GM18861 (cell line): ENCODE data around the gene PRODH2.
"Not testable (repeated sequence)": the region's sequence is repeated elsewhere in the genome, so short reads cannot be mapped to it uniquely, and the experiment has no call there.

ENCODE experiments used
- ATAC-seq: cut with Tn5 transposase; IDR thresholded peaks from one replicate; pipeline ENCODE4 v1.9.1; 2021; ENCODE audit not compliant: unreplicated experiment

The PRODH2 gene

DNA sequence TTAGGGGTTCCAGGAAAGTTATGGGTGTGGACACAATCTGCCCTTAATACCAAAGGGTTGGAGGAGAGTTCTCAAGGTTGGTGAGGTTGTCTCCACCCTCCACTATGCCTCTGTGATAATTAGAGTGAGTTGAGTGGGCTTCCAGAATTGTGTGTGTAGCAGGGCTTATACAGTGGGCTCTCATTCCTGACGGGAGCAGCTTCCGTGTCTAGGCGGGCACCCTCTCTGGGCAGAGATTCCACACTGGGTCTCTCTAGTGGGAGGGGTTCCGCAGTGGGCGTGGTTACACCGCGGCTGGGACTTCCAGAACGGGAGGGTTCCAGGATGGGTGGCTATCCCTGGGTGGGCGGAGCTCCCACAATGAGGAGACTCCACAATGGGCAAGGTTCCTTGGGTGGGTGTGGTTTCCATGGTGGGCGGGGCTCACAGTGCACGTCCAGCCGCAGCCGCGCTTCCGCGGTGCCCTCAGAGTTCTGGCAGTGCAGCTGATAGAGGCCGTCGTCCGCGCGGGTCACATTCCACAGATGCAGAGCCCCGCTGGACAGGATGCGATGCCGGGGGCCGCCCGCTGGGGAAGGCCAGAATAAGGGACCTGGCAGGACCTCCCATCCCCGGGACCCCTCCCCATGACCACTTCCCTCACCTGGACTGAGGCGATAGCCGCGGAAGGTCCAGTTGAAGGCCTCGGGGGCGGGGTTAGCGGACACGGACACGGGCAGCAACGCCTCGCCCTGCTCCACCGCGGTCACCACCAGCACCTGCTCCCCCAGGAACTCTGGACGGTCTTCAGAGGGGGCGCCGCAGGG is 31.2 kb upstream of the PRODH2 start:
- no peak for ATAC-seq

DNA sequence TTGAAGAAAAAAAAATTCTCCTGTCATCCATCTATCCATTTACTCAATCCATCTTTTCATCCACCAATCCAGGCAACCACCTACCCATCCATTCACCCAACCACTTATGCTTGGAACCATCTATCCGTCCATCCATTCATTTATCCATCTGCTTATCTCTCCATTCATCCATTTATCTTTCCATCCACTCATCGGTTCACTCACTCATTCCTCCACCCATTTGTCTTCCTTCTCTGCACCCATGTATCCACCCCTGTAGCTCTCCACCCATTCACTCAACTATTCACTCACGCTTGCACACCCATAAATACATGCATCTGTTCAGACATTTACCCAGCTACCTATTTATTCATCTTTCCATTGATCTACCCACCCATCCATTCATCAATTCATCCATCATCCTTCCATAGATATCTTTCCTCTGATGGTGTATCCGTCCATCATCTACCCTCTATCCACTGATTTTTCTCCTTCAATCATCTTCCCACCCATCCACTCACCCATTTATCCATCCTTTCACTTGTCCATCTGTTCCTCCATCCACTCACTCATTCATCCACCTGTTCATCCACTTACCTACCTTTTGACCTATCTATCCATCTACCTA is 30.1 kb upstream of the PRODH2 start:
- no peak for ATAC-seq

DNA sequence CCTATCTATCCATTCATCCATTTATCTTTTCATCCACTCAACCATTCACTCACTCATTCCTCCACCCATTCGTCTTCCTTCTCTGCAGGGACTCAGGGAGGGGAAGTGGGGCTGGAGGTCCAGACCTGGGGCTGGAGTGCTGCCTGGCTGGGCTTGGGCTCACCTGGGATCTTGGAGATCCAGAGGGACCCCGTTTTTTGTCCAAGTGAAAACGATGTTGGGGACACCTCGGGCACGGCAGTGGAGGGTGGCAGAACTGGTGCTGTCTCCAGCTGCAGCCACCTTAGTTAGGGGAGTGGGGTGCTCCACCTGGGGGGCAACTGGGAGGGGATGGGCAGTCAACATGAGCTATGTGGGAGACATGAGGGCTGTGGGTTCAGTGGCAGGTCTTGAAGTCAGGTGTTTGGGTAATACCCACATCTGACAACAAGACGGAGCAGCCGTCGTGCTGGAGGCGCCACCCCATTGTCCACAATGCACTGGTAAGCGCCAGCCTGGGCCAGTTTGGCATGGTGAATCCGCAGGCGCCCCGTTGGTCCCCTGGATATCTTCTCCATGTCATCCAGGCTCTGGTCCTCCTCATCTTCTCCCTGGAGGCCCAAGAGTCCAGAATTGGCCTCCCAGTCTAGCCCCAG is 29.4 kb upstream of the PRODH2 start:
- no peak for ATAC-seq

DNA sequence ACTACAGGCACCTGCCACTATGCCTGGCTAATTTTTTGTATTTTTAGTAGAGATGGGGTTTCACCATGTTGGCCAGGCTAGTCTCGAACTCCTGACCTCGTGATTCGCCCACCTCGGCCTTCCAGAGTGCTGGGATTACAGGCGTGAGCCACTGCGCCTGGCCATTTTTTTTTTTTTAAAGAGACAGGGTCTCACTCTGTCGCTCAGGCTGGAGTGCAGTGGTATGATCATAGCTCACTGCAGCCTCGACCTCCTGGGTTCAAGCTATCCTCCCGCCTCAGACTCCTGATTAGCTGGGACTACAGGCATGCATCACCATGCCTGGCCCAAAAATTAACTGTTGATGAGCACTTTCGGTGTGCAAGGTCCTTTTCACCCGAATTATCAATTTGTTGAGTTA is 23.5 kb upstream of the PRODH2 start:
- not testable (repeated sequence) for ATAC-seq

DNA sequence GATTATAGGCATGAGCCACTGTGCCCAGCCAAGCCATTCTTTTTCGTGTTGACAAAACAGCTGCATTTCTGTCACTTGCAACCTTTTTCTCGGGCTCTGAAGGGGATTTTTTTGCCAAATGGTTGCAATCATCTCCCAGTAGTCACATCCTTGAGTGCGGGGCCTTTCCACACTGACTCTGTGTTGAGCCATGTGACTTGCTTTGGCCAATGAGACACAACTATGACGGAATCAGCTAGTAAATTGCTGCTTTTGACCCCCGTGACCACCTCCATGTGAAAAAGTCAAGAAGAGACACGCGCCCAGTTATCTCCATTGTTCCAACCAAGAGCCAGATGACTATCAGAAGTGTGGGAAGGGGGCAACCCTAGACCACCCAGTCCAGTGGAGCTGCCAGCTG is 21.3 kb upstream of the PRODH2 start:
- ATAC-seq = no peak

DNA sequence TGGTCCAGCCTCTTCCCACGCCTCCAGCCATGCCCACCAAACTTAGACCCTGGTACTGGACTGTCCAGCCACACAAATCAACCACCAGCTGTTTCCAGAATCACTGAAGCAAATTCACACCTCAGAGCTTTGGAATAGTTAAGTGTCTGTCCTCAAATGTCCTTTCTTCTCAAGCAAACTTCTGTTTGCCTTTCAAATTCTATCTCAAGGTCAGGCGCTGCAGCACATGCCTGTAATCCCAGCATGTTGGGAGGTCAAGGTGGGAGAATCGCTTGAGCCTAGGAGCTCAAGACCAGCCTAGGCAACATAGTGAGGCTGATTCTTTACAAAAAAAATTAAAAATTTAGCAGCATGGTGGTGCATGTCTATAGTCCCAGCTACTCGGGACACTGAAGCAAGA is 19.4 kb upstream of the PRODH2 start:
- ATAC-seq = no peak

DNA sequence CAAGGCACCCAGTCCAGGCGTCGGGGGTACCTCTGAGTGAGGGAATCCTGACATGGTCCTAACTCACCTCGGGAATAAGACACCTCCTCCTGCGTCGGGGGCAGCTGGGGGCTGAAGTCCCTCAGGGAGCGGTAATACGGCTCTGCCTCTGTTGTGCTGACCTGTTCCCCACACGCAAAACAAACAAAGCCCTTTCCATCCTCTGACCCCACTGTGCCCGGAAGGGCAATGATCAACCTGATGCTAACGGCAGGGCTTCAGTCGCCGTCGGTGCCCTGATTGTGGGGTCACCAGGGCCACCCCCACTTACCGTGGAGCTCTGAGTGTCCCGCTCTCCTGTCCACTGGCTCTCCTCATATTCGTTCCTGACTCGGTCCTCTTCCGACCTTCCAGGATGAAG is 18.3 kb upstream of the PRODH2 start:
- ATAC-seq = no peak

DNA sequence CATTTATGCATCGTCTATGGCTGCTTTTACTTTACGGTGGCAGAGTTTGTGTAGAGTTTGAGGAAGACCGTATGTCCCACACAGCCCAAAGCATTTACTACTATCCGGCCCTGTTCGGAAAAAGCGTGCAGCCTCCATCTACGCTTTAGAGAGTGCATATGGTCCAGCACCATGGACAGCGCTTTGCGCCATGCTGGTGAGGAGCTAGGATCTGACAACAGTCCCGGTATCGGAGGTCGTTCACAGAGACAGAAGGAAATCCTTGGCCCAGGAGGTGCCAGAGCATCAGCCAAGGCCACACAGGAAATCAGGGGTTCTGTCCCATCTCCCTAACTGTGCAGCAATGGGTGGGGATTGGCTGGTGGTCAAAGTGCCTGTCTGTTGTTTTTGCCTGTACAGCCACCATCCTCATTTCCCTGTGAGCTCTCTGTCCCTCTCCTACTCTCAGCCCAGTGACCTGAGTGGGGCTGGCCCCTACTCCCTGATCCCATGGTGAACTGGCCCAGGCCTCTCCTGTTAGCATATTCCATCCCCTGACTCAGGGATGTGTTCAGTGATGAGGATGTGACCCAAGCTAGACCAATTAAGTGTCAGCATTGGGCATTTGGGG is 16.2 kb upstream of the PRODH2 start:
- no peak for ATAC-seq

DNA sequence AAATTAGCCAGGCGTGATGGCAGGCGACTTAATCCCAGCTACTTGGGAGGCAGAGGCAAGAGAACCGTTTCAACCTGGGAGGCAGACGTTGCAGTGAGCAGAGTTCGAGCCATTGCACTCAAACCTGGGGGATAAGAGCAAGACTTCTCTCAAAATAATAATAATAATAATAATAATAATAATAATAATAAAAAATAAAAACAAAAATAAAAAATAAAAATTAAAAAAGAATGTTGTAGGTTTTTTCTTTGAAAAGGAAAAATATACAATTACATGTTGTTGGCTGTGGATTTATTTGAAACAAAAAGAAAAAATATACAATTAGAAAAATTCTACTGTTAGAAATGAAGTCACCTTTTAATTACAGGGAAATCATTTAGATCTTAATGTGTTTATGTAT is 11.5 kb upstream of the PRODH2 start:
- no peak for ATAC-seq

DNA sequence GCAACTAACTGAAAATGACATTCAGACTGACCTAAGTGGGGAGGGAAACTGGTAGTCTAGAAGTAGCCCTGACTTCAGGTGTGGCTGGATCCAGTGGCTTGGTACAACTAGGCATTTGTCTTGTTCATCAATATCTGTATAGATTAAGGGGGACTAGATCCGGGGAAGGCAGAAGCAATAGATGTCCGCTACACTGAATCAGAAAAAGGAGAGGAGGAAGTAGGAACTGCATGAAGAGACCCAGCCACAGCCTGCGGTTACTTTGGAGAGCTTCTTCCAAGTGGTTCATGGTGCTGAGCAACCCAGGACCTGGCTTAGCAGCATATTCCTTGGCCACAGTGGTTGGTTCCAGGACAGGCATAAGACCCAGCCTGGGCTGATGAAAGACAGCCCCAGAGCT is 9.9 kb upstream of the PRODH2 start:
- ATAC-seq = no peak

DNA sequence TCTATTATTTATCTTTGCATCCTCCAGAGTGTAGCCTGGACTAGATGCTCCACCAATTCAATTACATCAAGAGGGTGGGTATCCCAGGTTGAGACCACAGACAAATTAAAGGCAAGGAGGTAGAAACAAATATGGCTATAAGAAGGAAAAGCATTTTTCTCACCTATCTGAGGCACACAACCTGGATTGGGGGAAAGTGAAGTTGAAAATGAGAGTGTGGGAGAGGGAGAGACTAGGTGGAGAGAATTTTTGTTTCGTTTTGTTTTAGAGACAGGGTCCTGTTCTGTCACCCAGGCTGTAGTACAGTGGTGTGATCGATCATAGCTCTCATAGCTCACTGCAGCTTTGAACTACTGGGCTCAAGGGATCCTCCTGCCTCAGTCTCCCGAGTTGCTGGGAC is 5.8 kb upstream of the PRODH2 start:
- no peak for ATAC-seq

DNA sequence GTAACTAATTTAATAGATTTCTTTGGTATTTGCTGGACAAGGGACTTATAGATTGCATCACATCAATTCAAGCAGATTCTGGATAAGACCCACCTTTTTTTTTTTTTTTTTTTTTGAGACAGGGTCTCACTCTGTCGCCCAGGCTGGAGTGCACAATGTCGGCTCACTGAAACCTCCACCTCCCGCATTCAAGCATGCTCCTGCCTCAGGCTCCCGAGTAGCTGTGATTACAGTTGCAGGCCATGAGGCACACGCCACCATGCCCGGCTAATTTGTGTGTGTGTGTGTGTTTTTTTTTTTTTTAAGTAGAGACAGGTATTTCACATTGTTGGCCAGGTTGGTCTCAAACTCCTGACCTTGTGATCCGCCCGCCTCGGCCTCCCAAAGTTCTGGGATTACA is 4.2 kb upstream of the PRODH2 start:
- no peak for ATAC-seq

DNA sequence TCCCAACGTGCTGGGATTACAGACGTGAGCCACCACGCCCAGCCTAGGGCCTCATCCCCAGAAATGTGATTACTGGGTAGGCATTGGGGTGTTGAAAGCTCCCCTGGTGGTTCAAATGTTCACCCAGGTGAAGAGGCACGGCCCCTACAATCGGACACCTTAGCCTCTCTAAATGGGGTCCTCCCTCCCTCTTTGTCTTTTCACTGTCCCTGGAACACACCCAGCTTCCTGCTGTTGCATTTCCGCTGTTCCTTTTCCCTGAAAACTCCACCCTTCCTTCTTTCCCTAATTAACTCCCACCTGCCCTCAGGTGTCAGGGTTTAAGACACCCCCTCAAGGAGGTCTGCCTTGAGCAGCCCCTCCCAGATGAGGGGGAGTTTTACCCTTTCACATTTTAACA is 3.6 kb upstream of the PRODH2 start:
- no peak for ATAC-seq

DNA sequence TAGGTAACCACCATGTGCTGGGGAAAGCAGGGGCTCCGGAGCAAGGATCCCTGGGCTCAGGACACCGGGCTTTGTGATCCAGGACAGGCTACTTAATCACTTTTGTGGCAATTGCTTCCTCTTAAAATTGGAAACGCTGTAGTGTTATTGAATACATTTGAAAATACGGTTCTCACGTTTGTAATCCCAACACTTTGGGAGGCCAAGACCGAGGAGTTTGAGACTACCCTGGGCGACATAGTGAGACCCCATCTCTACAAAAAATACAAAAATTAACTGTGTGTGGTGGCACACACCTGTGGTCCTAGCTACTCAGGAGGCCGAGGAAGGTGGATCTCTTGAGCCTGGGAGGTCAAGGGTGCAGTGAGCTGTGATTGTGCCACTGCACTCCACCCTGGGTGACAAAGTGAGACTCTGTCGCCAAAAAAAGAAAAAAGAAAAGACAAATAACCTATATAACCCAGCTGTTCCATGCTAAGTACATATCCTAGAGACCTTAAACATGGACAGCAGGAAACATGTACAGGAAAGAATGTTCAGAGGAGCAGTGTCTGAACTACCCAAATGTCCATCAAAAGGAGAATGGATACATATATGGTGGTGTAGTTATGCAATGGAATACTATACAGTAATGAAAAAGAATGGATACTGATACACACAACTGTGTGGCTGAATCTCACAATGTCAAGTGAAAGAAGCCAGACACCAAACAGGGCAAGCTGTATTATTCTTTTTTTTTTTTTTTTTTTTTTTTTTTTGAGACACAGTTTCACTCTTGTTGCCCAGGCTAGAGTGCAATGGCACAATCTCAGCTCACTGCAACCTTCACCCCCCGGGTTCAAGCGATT is 622 bp upstream of the PRODH2 start:
- no peak for ATAC-seq

DNA sequence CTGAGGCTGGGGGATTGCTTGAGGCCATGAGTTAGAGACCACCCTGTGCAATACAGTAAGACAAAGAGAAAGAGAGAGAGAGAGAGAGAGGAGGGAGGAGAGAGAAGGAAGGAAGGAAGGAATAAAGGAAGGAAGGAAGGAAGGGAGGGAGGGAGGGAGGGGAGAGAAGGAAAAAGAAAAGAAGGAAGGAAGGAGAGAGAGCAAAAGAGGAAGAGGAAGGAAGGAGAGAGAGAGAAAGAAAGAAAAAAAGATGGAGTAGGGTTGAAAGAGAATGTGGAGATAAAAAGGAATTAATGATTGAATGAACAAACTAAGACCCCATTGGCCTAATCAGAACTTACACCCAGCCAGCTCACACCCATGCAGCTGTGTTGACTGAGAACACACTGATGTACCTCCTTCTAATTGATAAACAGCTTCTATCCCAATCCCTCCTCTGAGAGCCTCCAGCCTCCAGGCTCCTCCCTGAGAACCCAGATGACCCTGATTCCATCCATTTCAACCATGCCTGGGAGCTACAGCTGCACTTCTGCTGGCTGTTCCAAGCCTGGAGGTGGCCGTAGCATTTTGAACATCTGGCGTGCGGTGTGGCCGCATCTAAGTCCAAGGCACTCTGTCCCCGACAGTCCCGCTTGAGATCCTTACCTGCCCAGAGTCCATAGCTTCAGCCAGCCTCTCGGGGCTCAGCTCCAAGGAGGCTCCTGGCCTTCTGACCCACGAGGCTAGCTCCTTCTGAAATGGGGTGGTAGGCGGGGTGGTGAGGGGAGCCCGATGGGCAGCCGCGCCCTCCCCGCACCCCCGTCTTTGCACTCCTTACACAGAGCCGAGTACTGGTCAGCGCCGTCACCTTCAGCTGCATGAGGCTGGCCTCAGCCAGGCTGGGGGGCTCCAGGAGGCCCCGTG is 1.1 kb downstream of the PRODH2 start:
- no peak for ATAC-seq

DNA sequence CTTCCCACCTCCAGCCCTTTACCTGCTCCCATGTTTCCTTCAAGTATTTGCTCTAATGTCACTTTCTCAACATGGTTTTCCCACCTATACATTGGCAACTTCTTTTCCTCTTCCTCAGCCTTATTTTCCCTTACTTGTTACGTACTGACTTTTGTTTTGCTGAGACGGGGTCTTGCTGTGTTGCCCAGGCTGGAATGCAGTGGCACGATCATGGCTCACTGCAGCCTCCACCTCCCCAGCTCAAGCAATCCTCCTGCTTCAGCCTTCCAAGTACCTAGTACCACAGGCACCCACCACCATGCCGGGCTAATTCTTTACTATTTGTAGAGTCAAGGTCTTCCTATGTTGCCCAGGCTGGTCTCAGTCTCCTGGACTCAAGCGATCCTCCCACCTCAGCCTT is 5.0 kb downstream of the PRODH2 start:
- ATAC-seq = no peak

DNA sequence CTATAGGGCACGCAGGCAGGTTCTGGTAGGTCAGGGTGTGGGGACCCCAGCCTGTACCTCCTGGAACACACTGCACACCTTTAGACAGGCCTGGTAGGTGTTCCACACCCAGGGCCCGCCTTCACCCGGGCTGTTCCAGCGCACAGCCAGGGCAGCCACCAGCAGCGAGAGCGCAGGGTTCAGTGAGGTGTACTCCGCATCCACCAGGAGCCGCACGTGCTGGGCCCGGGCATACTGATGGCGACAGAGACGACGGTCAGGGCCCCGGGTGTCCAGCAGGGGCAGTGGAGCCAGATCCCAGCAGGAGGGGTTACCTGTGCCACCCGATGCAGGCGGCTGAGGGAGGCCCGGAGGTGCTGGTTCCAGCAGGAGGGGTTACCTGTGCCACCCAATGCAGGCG is 6.0 kb downstream of the PRODH2 start:
- ATAC-seq = no peak

DNA sequence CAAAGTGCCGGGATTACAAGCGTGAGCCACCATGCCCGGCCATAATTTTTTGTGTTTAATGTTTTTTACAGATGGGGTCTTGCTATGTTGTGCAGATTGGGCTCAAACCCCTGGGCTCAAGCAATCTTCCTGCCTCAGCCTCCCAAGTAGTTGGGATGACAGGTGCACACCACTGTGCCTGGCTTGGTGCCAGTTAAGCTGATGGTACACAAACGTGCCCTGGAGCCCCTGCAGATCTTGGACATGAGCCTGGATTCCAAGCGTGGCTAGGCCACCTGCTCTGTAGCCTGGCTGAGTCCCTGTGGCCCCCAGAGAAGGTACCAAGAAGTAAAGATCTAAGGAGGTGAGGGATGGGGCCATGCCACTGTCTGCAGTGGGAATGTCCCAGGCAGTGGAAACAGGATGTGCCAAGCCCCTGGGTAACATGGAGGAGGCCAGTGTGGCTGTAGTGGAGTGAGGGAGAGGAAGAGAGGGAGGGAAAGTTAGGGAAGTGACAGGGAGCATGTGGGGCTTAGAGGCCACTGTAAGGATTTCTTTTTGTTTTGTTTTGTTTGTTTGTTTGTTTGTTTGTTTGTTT is 7.0 kb downstream of the PRODH2 start:
- ATAC-seq = no peak

DNA sequence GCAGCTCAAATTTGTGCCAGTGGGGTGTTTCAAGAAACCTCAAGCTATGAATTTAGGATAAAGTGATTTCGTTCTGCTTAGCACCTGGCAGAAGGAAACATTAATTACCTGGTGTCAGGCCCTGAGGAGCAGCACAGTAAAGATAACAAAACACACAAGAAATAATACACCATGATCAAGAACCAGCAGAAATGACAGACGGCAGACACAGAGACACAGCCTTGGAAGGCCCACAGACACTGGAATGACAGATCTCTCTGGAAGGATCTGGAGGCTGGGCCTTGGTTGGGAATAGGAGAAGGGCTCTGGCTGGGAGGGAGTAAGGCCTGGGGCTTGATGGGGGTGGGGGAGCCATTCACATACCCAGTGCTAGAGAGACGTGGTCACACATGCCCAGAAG is 10.8 kb downstream of the PRODH2 start:
- no peak for ATAC-seq

DNA sequence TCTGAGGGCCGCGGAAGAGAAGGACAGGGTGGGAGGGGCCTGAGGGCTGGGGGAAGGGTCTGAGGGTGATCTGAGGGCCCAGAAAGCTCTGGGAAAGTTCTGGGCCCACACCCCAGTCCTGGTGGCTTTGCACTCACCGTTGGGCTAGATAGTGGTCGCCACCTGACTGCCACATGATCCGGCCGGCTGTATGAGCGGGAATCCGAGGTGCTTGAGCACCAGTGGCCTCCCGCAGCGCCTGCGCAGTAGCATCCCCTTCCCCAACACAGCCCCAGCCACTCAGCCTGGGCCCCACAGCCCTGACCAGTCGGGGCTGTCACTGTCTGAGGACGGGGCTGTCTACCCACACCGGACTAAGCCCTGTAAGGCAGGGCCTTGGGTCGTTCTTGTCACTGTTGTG is 15.0 kb downstream of the PRODH2 start:
- no peak for ATAC-seq
